OCI-LY3 (cell line): ENCODE results near the gene RGS6.

Source experiments
- EZH2phosphoT487 ChIP-seq: fragments of 200-600 bp; shearing (Covaris generic); IDR thresholded peaks from 2 replicates; pipeline ENCODE4 v1.6.1; 2018; ENCODE audit warnings: antibody characterized with exemption, mixed run types, low read depth
- TF ChIP-seq, protein P1 (sequence below): fragments of 200-600, 300-600 bp; sonication (generic); IDR thresholded peaks from 2 replicates; pipeline ENCODE4 v1.5.1; 2014; ENCODE audit warnings: antibody characterized with exemption, low read length, low read depth

DNA sequence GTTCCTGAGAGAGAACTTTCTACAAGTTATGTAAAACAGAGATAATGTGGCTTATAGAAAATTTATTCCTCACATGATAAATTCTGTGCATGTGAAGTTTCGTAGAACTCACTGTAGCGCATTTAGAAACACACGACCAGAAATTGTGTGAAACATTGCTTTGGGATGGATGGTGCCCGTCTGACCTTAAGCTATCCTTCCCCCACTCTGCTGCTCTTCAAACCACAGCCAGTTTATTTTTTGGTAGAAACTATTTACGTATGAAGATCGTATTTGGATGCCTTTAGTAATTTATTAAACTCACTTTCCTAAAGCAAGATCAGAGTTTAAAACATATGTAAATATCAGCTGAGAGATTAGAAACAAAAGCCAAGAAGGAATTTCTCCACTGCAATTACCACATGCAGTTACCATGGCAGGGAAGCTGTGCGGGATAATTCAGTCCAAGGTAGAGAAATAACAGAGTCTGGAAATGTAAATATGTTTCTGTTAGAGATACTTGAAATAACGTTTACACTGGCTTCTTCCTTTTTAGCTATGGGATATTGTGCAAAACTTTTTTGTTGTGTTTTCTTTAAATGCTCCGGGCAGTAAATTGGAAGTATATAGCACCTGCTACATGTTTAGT, 382.7 kb downstream of the RGS6 start:
- TF ChIP-seq, protein P1, sequence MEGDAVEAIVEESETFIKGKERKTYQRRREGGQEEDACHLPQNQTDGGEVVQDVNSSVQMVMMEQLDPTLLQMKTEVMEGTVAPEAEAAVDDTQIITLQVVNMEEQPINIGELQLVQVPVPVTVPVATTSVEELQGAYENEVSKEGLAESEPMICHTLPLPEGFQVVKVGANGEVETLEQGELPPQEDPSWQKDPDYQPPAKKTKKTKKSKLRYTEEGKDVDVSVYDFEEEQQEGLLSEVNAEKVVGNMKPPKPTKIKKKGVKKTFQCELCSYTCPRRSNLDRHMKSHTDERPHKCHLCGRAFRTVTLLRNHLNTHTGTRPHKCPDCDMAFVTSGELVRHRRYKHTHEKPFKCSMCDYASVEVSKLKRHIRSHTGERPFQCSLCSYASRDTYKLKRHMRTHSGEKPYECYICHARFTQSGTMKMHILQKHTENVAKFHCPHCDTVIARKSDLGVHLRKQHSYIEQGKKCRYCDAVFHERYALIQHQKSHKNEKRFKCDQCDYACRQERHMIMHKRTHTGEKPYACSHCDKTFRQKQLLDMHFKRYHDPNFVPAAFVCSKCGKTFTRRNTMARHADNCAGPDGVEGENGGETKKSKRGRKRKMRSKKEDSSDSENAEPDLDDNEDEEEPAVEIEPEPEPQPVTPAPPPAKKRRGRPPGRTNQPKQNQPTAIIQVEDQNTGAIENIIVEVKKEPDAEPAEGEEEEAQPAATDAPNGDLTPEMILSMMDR: no peak
- TF ChIP-seq EZH2phosphoT487: no peak
